Measurements from ENCODE around the gene RAC2.

DNA sequence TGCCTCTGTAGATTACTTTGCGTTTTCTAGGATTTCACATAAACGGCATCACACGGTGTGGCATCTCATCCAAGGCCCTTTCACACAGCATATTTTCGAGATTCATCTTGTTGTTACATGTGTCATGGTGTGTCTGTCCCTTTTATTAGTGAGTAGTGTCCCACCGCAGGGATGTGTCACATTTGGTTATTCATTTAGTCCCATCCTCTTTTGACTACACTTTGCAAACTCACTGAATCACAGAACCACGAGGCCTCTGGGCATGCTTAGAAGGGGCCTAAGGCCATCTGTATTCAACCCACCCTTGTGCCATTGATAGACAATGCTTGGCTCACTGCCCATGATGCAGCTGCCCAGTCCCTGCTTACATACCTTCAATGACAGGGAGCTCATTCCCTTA lies 4.2 kb upstream of the RAC2 start:
- TF ChIP-seq, protein P1, sequence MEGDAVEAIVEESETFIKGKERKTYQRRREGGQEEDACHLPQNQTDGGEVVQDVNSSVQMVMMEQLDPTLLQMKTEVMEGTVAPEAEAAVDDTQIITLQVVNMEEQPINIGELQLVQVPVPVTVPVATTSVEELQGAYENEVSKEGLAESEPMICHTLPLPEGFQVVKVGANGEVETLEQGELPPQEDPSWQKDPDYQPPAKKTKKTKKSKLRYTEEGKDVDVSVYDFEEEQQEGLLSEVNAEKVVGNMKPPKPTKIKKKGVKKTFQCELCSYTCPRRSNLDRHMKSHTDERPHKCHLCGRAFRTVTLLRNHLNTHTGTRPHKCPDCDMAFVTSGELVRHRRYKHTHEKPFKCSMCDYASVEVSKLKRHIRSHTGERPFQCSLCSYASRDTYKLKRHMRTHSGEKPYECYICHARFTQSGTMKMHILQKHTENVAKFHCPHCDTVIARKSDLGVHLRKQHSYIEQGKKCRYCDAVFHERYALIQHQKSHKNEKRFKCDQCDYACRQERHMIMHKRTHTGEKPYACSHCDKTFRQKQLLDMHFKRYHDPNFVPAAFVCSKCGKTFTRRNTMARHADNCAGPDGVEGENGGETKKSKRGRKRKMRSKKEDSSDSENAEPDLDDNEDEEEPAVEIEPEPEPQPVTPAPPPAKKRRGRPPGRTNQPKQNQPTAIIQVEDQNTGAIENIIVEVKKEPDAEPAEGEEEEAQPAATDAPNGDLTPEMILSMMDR (IDR thresholded peaks at IDR 0.05) = no peak
- no peak for TF ChIP-seq POLR2A (IDR thresholded peaks at IDR 0.05)
